ENCODE data around the gene SP5. TPM values are rescaled to one million over a fixed set of nuclear protein-coding genes. Genes with fewer than 3 reads are reported as not detected.
"Not testable (repeated sequence)": the region's sequence is repeated elsewhere in the genome, so short reads cannot be mapped to it uniquely, and the experiment has no call there.

Gene SP5
- total and polyA plus RNA-seq, 9 of the 15 experiments (the other 6 are each of a cell fraction or from before 2014, with no cell fraction given) = 0.03 to 1.7 (median 0.16) TPM; not detected in 1

- TF ChIP-seq TCF3 (CRISPR knock-in tag; IDR thresholded peaks at IDR 0.05) (no peak), TFAP4 (CRISPR knock-in tag; IDR thresholded peaks at IDR 0.05; ENCODE audit: borderline replicate concordance) (no peak), KAT7 (CRISPR knock-in tag; IDR thresholded peaks at IDR 0.05; ENCODE audit: borderline replicate concordance) (no peak), RAD51 (IDR thresholded peaks at IDR 0.05; ENCODE audit: borderline replicate concordance, low read depth) (no peak), GMEB1 (CRISPR knock-in tag; IDR thresholded peaks at IDR 0.05) (no peak), NUFIP1 (IDR thresholded peaks at IDR 0.05; ENCODE audit: partially characterized antibody) (no peak), EWSR1 (IDR thresholded peaks at IDR 0.05; ENCODE audit: borderline replicate concordance, low read depth, partially characterized antibody) (no peak), KLF13 (tag; IDR thresholded peaks at IDR 0.05; ENCODE audit: borderline replicate concordance, low read depth) (no peak), CXXC5 (CRISPR knock-in tag; IDR thresholded peaks at IDR 0.05) (no peak)
Observed at GRCh38 chr2:170733798-170734600, 18.9 kb downstream of the SP5 start (continued).

DNA sequence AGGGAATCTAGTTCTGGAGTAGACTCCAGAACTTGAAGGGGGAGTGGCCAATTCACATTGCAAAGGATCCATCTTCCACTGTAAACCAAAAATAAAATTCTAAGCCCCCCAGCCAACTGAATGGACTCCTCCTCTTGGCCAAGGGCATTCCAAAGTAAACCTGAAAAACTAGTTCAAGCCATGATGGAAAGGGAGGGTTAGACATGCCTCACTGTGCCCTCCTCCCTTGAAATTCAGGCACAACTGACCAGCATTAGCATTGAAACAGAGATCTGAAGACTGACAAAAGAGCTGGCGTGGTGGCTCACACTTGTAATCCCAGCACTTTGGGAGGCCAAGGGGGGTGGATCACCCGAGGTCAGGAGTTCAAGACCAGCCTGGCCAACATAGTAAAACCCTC, 19.5 kb downstream of the SP5 start:
- in situ Hi-C loops (cut with MboI); BruUV-seq (replicated peaks); FAIRE-seq; H3K79me2 ChIP-seq (ENCODE audit: control insufficient read depth, insufficient read depth, low read length); H4K20me1 ChIP-seq (replicated peaks; ENCODE audit: control insufficient read depth, insufficient read depth, low read length); H3K4me3 ChIP-seq; intact Hi-C loops (cut with micrococcal nuclease); H3K27me3 ChIP-seq (ENCODE audit: control insufficient read depth in 2 of 2, insufficient read depth in 2 of 2, low read length in 2 of 2); H3K9me1 ChIP-seq (ENCODE audit: control insufficient read depth, insufficient read depth, low read length); H3K9me3 ChIP-seq (replicated peaks; ENCODE audit: control insufficient read depth, insufficient read depth, low read depth, low read length); H2AFZ ChIP-seq (ENCODE audit: low read depth, low read length); ATAC-seq; H3K9ac ChIP-seq (ENCODE audit: insufficient read depth in 1 of 2, low read depth in 2 of 2, low read length in 2 of 2); H3K27ac ChIP-seq (ENCODE audit: extremely low read depth, low read depth, low read length); CTCF ChIA-PET (ENCODE audit: low intra/inter-chr PET ratio); H3K4me1 ChIP-seq (replicated peaks in 1 of 2; ENCODE audit: control insufficient read depth in 2 of 2, insufficient read depth in 2 of 2, low read length in 2 of 2); H3K4me2 ChIP-seq (ENCODE audit: insufficient read depth, low read length); DNase-seq (ENCODE audit: extremely low read depth in 1 of 4, low spot score in 3 of 4); H3K36me3 ChIP-seq (ENCODE audit: control insufficient read depth, insufficient read depth, low read length): not testable (repeated sequence)
- 36% methylated on average over 2 of the region's 2 CpGs for WGBS (ENCODE audit: insufficient coverage, low coverage, missing lambda C conversion rate)
- POLR2A ChIA-PET = interaction anchor here (0.7 to 1.5 kb wide), 4 partner anchors 11 to 46 kb away, joined by 3 to 5 read pairs (median 4); no protein-coding TSS in a partner anchor
